Kidney (tissue), 14 donors: ENCODE results near the gene ZC3H13. TPM values are rescaled to one million over a fixed set of nuclear protein-coding genes. Genes with fewer than 3 reads are reported as not detected.
A peak's percentile ranks its signal among the peaks of the same experiment; 100 is the strongest.

Experiments used
- DNase-seq, 5 donors: peaks; one replicate each; pipeline ENCODE4 v3.0.0-alpha.2; 2013 to 2020
- FAIRE-seq: peaks from 2 replicates; lab custom pipeline; 2012; peaks lifted over from hg19 to GRCh38; lab: Jason Lieb, UNC
- H3K27ac ChIP-seq, 2 donors: one replicate each; pipeline ENCODE4 v1.7.0; 2013; ENCODE audit warnings: low read depth in 2 of 2, low read length in 2 of 2, inconsistent platforms in 1 of 2
- H3K27me3 ChIP-seq: one replicate; pipeline ENCODE4 v1.7.1; 2013; ENCODE audit warnings: low read length, inconsistent platforms; ENCODE audit not compliant: control insufficient read depth, insufficient read depth
- H3K36me3 ChIP-seq, 3 donors: one replicate each; pipeline versions ENCODE4 v1.7.0 to v1.7.1; 2013; ENCODE audit warnings: low read length in 3 of 3, control low read depth in 1 of 3, inconsistent platforms in 1 of 3; ENCODE audit not compliant: insufficient read depth in 3 of 3, control insufficient read depth in 2 of 3
- H3K4me1 ChIP-seq, 3 donors: one replicate each; pipeline versions ENCODE4 v1.7.0 to v1.7.1; 2013; ENCODE audit warnings: low read length in 3 of 3, inconsistent platforms in 1 of 3, low read depth in 1 of 3; ENCODE audit not compliant: control insufficient read depth in 2 of 3, insufficient read depth in 2 of 3
- H3K4me3 ChIP-seq, 3 donors: one replicate each; pipeline versions ENCODE4 v1.7.0 to v1.8.1; 2013; ENCODE audit warnings: low read length in 3 of 3, control low read depth in 1 of 3, inconsistent platforms in 1 of 3
- H3K9ac ChIP-seq, 3 donors: one replicate each; pipeline versions ENCODE4 v1.7.0 to v1.7.1; 2013; ENCODE audit warnings: low read length in 3 of 3, control low read depth in 1 of 3, inconsistent platforms in 1 of 3
- H3K9me3 ChIP-seq, 3 donors: one replicate each; pipeline versions ENCODE4 v1.7.0 to v1.7.1; 2013; ENCODE audit warnings: low read length in 3 of 3, control low read depth in 1 of 3, inconsistent platforms in 1 of 3; ENCODE audit not compliant: control insufficient read depth in 2 of 3, insufficient read depth in 1 of 3
- intact Hi-C: fragments of 100-400 bp; cut with DNase I; formaldehyde crosslinking; loops from one replicate; pipeline ENCODE4 v1.11.1; 2022
- polyA plus RNA-seq: library from polyadenylated mRNA; stranded (reverse); fragments of 350-450 nt; fragmentation: Illumina TruSeq; extraction: RNeasy Lipid Tissue Mini Kit (QIAGEN cat#74804); gene quantifications from one replicate; pipeline ENCODE4 v1.2.3, GENCODE V29; 2014; ENCODE audit warnings: low read depth, low replicate concordance; ENCODE audit not compliant: insufficient read depth
- total RNA-seq: library from RNA; stranded (reverse); fragmentation: NEBNext Ultra II Directional; extraction: Animal tissue kit (Norgen Biotek cat#: 25700); gene quantifications from one replicate; pipeline ENCODE4 v1.2.1, GENCODE V29; 2021
- TF ChIP-seq, protein P1 (sequence below): IDR thresholded peaks from 3 replicates; pipeline ENCODE4 v1.5.1; 2012; ENCODE audit warnings: mild to moderate bottlenecking, moderate library complexity, borderline replicate concordance; ENCODE audit not compliant: insufficient read depth; ENCODE audit errors: extremely low read depth
- donor health status: control.
- donor health status: control.
- donor health status: control.
- donor health status: control.
- donor health status: control.
- donor health status: DM: yes; HTN: yes; CAD: no.
- donor health status: Normal renal cell carcinoma (clear cell type).

The ZC3H13 gene
- total and polyA plus RNA-seq, 2 donors from 2014 or later: 6.4 to 53.1 TPM

- no peak overlapping the region for H3K4me3 ChIP-seq
- no peak overlapping the region for H3K27ac ChIP-seq
- no peaks in the 10 kb centered on the region for H3K9me3 ChIP-seq
Measured at GRCh38 chr13:46101484-46102254, 49.1 kb upstream of the ZC3H13 start.

GRCh38 chr13:46101002-46101401 lies 48.5 kb upstream of the ZC3H13 start:
- H3K9ac ChIP-seq: no peak overlapping the region
- no peak overlapping the region for H3K27ac ChIP-seq
- TF ChIP-seq, protein P1, sequence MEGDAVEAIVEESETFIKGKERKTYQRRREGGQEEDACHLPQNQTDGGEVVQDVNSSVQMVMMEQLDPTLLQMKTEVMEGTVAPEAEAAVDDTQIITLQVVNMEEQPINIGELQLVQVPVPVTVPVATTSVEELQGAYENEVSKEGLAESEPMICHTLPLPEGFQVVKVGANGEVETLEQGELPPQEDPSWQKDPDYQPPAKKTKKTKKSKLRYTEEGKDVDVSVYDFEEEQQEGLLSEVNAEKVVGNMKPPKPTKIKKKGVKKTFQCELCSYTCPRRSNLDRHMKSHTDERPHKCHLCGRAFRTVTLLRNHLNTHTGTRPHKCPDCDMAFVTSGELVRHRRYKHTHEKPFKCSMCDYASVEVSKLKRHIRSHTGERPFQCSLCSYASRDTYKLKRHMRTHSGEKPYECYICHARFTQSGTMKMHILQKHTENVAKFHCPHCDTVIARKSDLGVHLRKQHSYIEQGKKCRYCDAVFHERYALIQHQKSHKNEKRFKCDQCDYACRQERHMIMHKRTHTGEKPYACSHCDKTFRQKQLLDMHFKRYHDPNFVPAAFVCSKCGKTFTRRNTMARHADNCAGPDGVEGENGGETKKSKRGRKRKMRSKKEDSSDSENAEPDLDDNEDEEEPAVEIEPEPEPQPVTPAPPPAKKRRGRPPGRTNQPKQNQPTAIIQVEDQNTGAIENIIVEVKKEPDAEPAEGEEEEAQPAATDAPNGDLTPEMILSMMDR: no peak
- H3K4me1 ChIP-seq: no peaks in the 10 kb centered on the region
- no peak for DNase-seq
- intact Hi-C loops: no loop called here
- no peaks in the 10 kb centered on the region for H3K27me3 ChIP-seq
- no peak for FAIRE-seq
- no peak overlapping the region for H3K4me3 ChIP-seq
- no peaks in the 10 kb centered on the region for H3K9me3 ChIP-seq
- no peaks in the 10 kb centered on the region for H3K36me3 ChIP-seq

More at GRCh38 chr13:46101484-46102254, 49.1 kb upstream of the ZC3H13 start:
- TF ChIP-seq, protein P1: no peak
- Histone ChIP-seq H3K4me1 (no peaks in the 10 kb centered on the region), H3K27me3 (no peaks in the 10 kb centered on the region), H3K9ac (no peak overlapping the region), H3K36me3 (no peaks in the 10 kb centered on the region)
- DNase-seq: no peak
- no peak for FAIRE-seq
- intact Hi-C loops: no loop called here

DNA sequence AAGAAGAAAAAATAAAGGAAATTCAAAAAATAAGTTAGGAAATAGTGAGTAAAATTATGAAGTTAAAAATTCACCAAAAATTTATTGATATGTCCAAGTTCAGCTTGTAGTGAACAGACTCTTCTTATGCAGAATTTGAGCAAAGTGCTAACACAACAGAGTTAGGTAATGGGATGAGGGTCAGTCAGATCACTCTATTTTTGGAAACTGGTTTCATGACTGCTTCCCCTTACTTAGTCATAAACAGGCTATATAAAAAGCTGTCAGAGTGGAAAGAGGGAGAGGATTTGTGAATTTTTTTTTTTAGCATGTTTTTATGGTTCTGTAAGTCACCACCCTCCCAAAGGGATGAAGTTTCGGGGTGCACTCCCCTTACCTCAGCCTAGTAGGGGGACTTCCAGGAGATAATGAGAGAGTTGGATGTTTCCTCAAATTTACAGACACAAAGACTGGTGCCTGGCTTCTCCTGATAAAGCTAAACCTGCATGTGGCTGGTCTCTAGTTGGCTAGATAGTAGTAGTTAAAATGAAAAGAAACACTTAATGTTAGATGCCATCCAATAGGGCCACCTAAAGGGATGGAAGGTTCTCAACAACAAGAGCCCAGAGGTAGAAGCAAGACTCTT lies 47.8 kb upstream of the ZC3H13 start:
- TF ChIP-seq, protein P1: no peak
- Histone ChIP-seq H3K4me3 (no peak overlapping the region), H3K27ac (no peak overlapping the region), H3K36me3 (no peaks in the 10 kb centered on the region), H3K27me3 (no peaks in the 10 kb centered on the region), H3K9ac (no peak overlapping the region), H3K9me3 (no peaks in the 10 kb centered on the region), H3K4me1 (no peaks in the 10 kb centered on the region)
- DNase-seq (peak in 1 of 5 donors; percentile 4), FAIRE-seq (no peak)
- intact Hi-C loops: no loop called here
